ENCODE measurements around the gene KPNA3. TPM values are rescaled to one million over a fixed set of nuclear protein-coding genes. Genes with fewer than 3 reads are reported as not detected.

The KPNA3 gene
- total and polyA plus RNA-seq, 4 donors = 10.9 to 22.0 (median 16.6) TPM

GRCh38 chr13:49810567-49811526 is 18.4 kb upstream of the KPNA3 start:
- H3K9ac ChIP-seq (ENCODE audit: low read depth in 1 of 2, low read length in 2 of 2) = no peak overlapping the region
- no peak for DNase-seq (ENCODE audit: low spot score)
- H3K9me3 ChIP-seq (ENCODE audit: control insufficient read depth in 4 of 4, low read length in 3 of 4) = no peaks in the 10 kb centered on the region
- H3K4me3 ChIP-seq (ENCODE audit: low read depth in 1 of 3, low read length in 3 of 3) = no peak overlapping the region
- no peaks in the 10 kb centered on the region for H3K36me3 ChIP-seq (ENCODE audit: control insufficient read depth in 4 of 4, insufficient read depth in 3 of 4, low read depth in 1 of 4, low read length in 3 of 4)
- H3K27me3 ChIP-seq (ENCODE audit: control insufficient read depth in 4 of 4, insufficient read depth in 4 of 4, low read length in 3 of 4) = peaks cover 0 to 2% (median 0%) of the 10 kb centered on the region in 4 donors
- 73% methylated on average over 6 of the region's 6 CpGs for WGBS
- H3K27ac ChIP-seq (ENCODE audit: low read depth in 1 of 2, low read length in 2 of 2) = no peak overlapping the region
- no peak for TF ChIP-seq EGR1 (IDR thresholded peaks at IDR 0.05; ENCODE audit: low read depth in 2 of 2)
- TF ChIP-seq RXRA (IDR thresholded peaks at IDR 0.05) = no peak
- no peak for TF ChIP-seq ATF3 (IDR thresholded peaks at IDR 0.05)
- no peak for TF ChIP-seq FOXA1 (IDR thresholded peaks at IDR 0.05)
- no peak for TF ChIP-seq GABPA (IDR thresholded peaks at IDR 0.05 in 1 of 2, conservative IDR thresholded peaks at IDR 0.05 in 1 of 2)
- TF ChIP-seq FOXA2 (IDR thresholded peaks at IDR 0.05) = no peak
- no peak for TF ChIP-seq HNF4A (conservative IDR thresholded peaks at IDR 0.05)
- no peak for TF ChIP-seq REST (IDR thresholded peaks at IDR 0.05)
- H3K4me1 ChIP-seq (ENCODE audit: control insufficient read depth in 4 of 4, insufficient read depth in 4 of 4, low read length in 3 of 4) = no peaks in the 10 kb centered on the region

GRCh38 chr13:49807681-49808080 is 15.2 kb upstream of the KPNA3 start:
- Histone ChIP-seq H3K4me1 (ENCODE audit: control insufficient read depth in 4 of 4, insufficient read depth in 4 of 4, low read length in 3 of 4) (no peaks in the 10 kb centered on the region), H3K36me3 (ENCODE audit: control insufficient read depth in 4 of 4, insufficient read depth in 3 of 4, low read depth in 1 of 4, low read length in 3 of 4) (no peaks in the 10 kb centered on the region), H3K27me3 (ENCODE audit: control insufficient read depth in 4 of 4, insufficient read depth in 4 of 4, low read length in 3 of 4) (peaks cover 0 to 2% (median 0%) of the 10 kb centered on the region in 4 donors), H3K9ac (ENCODE audit: low read depth in 1 of 2, low read length in 2 of 2) (no peak overlapping the region), H3K9me3 (ENCODE audit: control insufficient read depth in 4 of 4, low read length in 3 of 4) (no peaks in the 10 kb centered on the region), H3K4me3 (ENCODE audit: low read depth in 1 of 3, low read length in 3 of 3) (no peak overlapping the region), H3K27ac (ENCODE audit: low read depth in 1 of 2, low read length in 2 of 2) (no peak overlapping the region)
- 37% methylated on average over 6 of the region's 6 CpGs for WGBS
- peak; percentile 47 for DNase-seq (ENCODE audit: low spot score)
- no peak for TF ChIP-seq EGR1 (IDR thresholded peaks at IDR 0.05; ENCODE audit: low read depth in 2 of 2)
- TF ChIP-seq SP1 (IDR thresholded peaks at IDR 0.05) = no peak
- no peak for TF ChIP-seq FOXA2 (IDR thresholded peaks at IDR 0.05)
- TF ChIP-seq RXRA (IDR thresholded peaks at IDR 0.05) = peak; percentile 57 to 59

GRCh38 chr13:49806126-49806536 is 13.6 kb upstream of the KPNA3 start:
- Histone ChIP-seq H3K9me3 (ENCODE audit: control insufficient read depth in 4 of 4, low read length in 3 of 4) (no peaks in the 10 kb centered on the region), H3K27me3 (ENCODE audit: control insufficient read depth in 4 of 4, insufficient read depth in 4 of 4, low read length in 3 of 4) (peaks cover 0 to 2% (median 0%) of the 10 kb centered on the region in 4 donors), H3K9ac (ENCODE audit: low read depth in 1 of 2, low read length in 2 of 2) (no peak overlapping the region), H3K4me3 (ENCODE audit: low read depth in 1 of 3, low read length in 3 of 3) (no peak overlapping the region), H3K4me1 (ENCODE audit: control insufficient read depth in 4 of 4, insufficient read depth in 4 of 4, low read length in 3 of 4) (no peaks in the 10 kb centered on the region), H3K36me3 (ENCODE audit: control insufficient read depth in 4 of 4, insufficient read depth in 3 of 4, low read depth in 1 of 4, low read length in 3 of 4) (no peaks in the 10 kb centered on the region), H3K27ac (ENCODE audit: low read depth in 1 of 2, low read length in 2 of 2) (no peak overlapping the region)
- 32% methylated on average over 3 of the region's 3 CpGs for WGBS
- TF ChIP-seq RAD21 (IDR thresholded peaks at IDR 0.05) = no peak
- no peak for TF ChIP-seq JUND (IDR thresholded peaks at IDR 0.05)
- no peak for TF ChIP-seq MAX (IDR thresholded peaks at IDR 0.05)
- TF ChIP-seq HNF4G (IDR thresholded peaks at IDR 0.05) = no peak
- TF ChIP-seq FOXA2 (IDR thresholded peaks at IDR 0.05) = no peak
- no peak for TF ChIP-seq FOXA1 (IDR thresholded peaks at IDR 0.05)
- TF ChIP-seq CTCF (IDR thresholded peaks at IDR 0.05; ENCODE audit: low read depth, low read length, missing input control) = no peak
- TF ChIP-seq GABPA (IDR thresholded peaks at IDR 0.05 in 1 of 2, conservative IDR thresholded peaks at IDR 0.05 in 1 of 2) = no peak
- no peak for TF ChIP-seq SP1 (IDR thresholded peaks at IDR 0.05)
- TF ChIP-seq REST (IDR thresholded peaks at IDR 0.05) = no peak
- TF ChIP-seq YY1 (IDR thresholded peaks at IDR 0.05) = no peak
- DNase-seq (ENCODE audit: low spot score) = no peak

All from liver (tissue), 9 donors.